IPS-NIHi7 (cell line): ENCODE results near the gene MND1.

Source experiments
- DNase-seq: peaks from one replicate; pipeline ENCODE4 v3.0.0; 2012; ENCODE audit warnings: mixed read lengths; ENCODE audit errors: extremely low spot score

Gene MND1

GRCh38 chr4:153344131-153345011 is at the start of gene MND1:
MND1 (plus strand) TSS chr4:153344688; CDS start chr4:153344738, 50 bp downstream.
- peak; percentile 96 for DNase-seq

GRCh38 chr4:153295131-153295755 is 49.2 kb upstream of the MND1 start:
- no peak for DNase-seq

- peak; percentile 32 for DNase-seq
Measured at GRCh38 chr4:153296040-153296823, 48.3 kb upstream of the MND1 start.

GRCh38 chr4:153297116-153297515 is 47.4 kb upstream of the MND1 start:
- no peak for DNase-seq

GRCh38 chr4:153310793-153311192 is 33.7 kb upstream of the MND1 start:
- no peak for DNase-seq

- DNase-seq: no peak
Measured at GRCh38 chr4:153314915-153315314, 29.6 kb upstream of the MND1 start.

- peak; percentile 63 for DNase-seq
Measured at GRCh38 chr4:153318696-153319320, 25.7 kb upstream of the MND1 start.

- DNase-seq: no peak
Measured at GRCh38 chr4:153322791-153323190, 21.7 kb upstream of the MND1 start.

- no peak for DNase-seq
Measured at GRCh38 chr4:153324046-153324445, 20.4 kb upstream of the MND1 start.

- no peak for DNase-seq
Measured at GRCh38 chr4:153325558-153325957, 18.9 kb upstream of the MND1 start.

- no peak for DNase-seq
Measured at GRCh38 chr4:153326513-153326912, 18.0 kb upstream of the MND1 start.

- no peak for DNase-seq
Measured at GRCh38 chr4:153327247-153327646, 17.2 kb upstream of the MND1 start.

GRCh38 chr4:153332936-153333335 is 11.6 kb upstream of the MND1 start:
- DNase-seq: no peak

GRCh38 chr4:153333874-153334273 is 10.6 kb upstream of the MND1 start:
- no peak for DNase-seq

- no peak for DNase-seq
Measured at GRCh38 chr4:153335665-153336064, 8.8 kb upstream of the MND1 start.

GRCh38 chr4:153337686-153338085 is 6.8 kb upstream of the MND1 start:
- DNase-seq: no peak

GRCh38 chr4:153341575-153342090 is 2.9 kb upstream of the MND1 start:
- DNase-seq: no peak

GRCh38 chr4:153342751-153343552 is 1.5 kb upstream of the MND1 start:
- no peak for DNase-seq

GRCh38 chr4:153345012-153345981 is 809 bp downstream of the MND1 start:
- peak; percentile 51 for DNase-seq

GRCh38 chr4:153346031-153346430 is 1.5 kb downstream of the MND1 start:
- no peak for DNase-seq
